A673 (cell line): Measurements from ENCODE around the gene LCE2A. TPM values are rescaled to one million over a fixed set of nuclear protein-coding genes. Genes with fewer than 3 reads are reported as not detected.

Experiments
- BruUV-seq: library from RNA; stranded (reverse); fragments of 400-500 nt; replicated peaks from 2 replicates; lab custom pipeline; 2021; lab: Mats Ljungman, UMichigan
- CTCF ChIA-PET: fragments of 300-600 bp; sonication (Branson Sonifier 250); formaldehyde crosslinking; loops from one replicate; lab custom pipeline; 2022; ENCODE audit warnings: antibody characterized with exemption; lab: Charles Lee
- POLR2A ChIA-PET: fragments of 300-600 bp; sonication (Branson Sonifier 250); formaldehyde crosslinking; loops from one replicate; lab custom pipeline; 2022; ENCODE audit warnings: antibody characterized with exemption; ENCODE audit not compliant: low non-redundant PET; lab: Charles Lee
- DNase-seq: peaks from one replicate; pipeline ENCODE4 v3.0.0-alpha.2; 2015; ENCODE audit warnings: low spot score
- H3K27ac ChIP-seq: fragments of 200-600 bp; sonication (generic); 2 replicates; pipeline ENCODE4 v1.5.1; 2016; ENCODE audit warnings: mixed run types, low read depth, mild to moderate bottlenecking, mixed read lengths, antibody characterized with exemption, low read length; ENCODE audit not compliant: poor library complexity, severe bottlenecking
- H3K27me3 ChIP-seq: fragments of 200-600 bp; sonication (generic); replicated peaks from 2 replicates; pipeline ENCODE4 v1.6.1; 2017; ENCODE audit warnings: mixed run types, low read depth, mild to moderate bottlenecking, mixed read lengths, antibody characterized with exemption, low read length; ENCODE audit not compliant: insufficient read depth, poor library complexity
- H3K36me3 ChIP-seq: fragments of 200-600 bp; sonication (generic); 2 replicates; pipeline ENCODE4 v1.6.1; 2016; ENCODE audit warnings: mixed run types, mild to moderate bottlenecking, mixed read lengths, antibody characterized with exemption, low read length; ENCODE audit not compliant: insufficient read depth, poor library complexity, severe bottlenecking
- H3K4me1 ChIP-seq: fragments of 200-600 bp; sonication (generic); 2 replicates; pipeline ENCODE4 v1.6.1; 2017; ENCODE audit warnings: mixed run types, mild to moderate bottlenecking, mixed read lengths, antibody characterized with exemption, low read length; ENCODE audit not compliant: insufficient read depth, poor library complexity, severe bottlenecking
- H3K4me3 ChIP-seq: fragments of 200-600 bp; sonication (generic); 2 replicates; pipeline ENCODE4 v1.5.1; 2016; ENCODE audit warnings: low read depth, mixed run types, mild to moderate bottlenecking, mixed read lengths, low read length; ENCODE audit not compliant: poor library complexity, severe bottlenecking
- H3K9me3 ChIP-seq: fragments of 200-600 bp; sonication (generic); 2 replicates; pipeline ENCODE4 v1.6.1; 2016; ENCODE audit warnings: mixed run types, low read depth, mild to moderate bottlenecking, mixed read lengths, antibody characterized with exemption, low read length; ENCODE audit not compliant: poor library complexity, severe bottlenecking
- CTCF ChIP-seq: fragments of 300-800, 200-600 bp; sonication (generic); conservative IDR thresholded peaks from 2 replicates; pipeline ENCODE4 v1.5.1; 2017; ENCODE audit warnings: low read depth, mild to moderate bottlenecking, antibody characterized with exemption, low read length, moderate library complexity, mixed read lengths
- EZH2 ChIP-seq: fragments of 200-600 bp; sonication (generic); IDR thresholded peaks from 2 replicates; pipeline ENCODE4 v1.6.1; 2017; ENCODE audit warnings: borderline replicate concordance, low read depth, mild to moderate bottlenecking, mixed read lengths, antibody characterized with exemption, low read length; ENCODE audit not compliant: poor library complexity, severe bottlenecking
- intact Hi-C: fragments of 100-400 bp; cut with micrococcal nuclease; formaldehyde crosslinking; loops from one replicate; pipeline ENCODE4 v1.10.0; 2022; ENCODE audit not compliant: unreplicated experiment
- total RNA-seq: library from RNA; stranded (reverse); gene quantifications from 2 replicates; pipeline ENCODE4 v1.2.3, GENCODE V29; 2021

Gene LCE2A
- total RNA-seq, 1 experiment from 2014 or later, result not detected

GRCh38 chr1:152739841-152740240 lies 41.7 kb downstream of the LCE2A start:
- ChIA-PET CTCF (no interaction called here), POLR2A (no interaction called here)
- no peak overlapping the region for H3K27ac ChIP-seq
- no peaks in the 10 kb centered on the region for H3K36me3 ChIP-seq
- TF ChIP-seq CTCF (no peak), EZH2 (no peak)
- H3K4me1 ChIP-seq, result no peaks in the 10 kb centered on the region
- intact Hi-C loops, result no loop called here
- no peaks in the 10 kb centered on the region for H3K9me3 ChIP-seq
- peaks cover 5% of the 10 kb centered on the region for H3K27me3 ChIP-seq
- DNase-seq, result peak; percentile 18
- BruUV-seq, result no TSS peak
- H3K4me3 ChIP-seq, result no peak overlapping the region

- peaks cover 5% of the 10 kb centered on the region for H3K27me3 ChIP-seq
- POLR2A ChIA-PET, result no interaction called here
- no peaks in the 10 kb centered on the region for H3K4me1 ChIP-seq
- BruUV-seq, result no TSS peak
- no peak for DNase-seq
- no peaks in the 10 kb centered on the region for H3K9me3 ChIP-seq
- CTCF ChIA-PET, result no interaction called here
- no peaks in the 10 kb centered on the region for H3K36me3 ChIP-seq
- TF ChIP-seq CTCF, result no peak
- no peak for TF ChIP-seq EZH2
- no peak overlapping the region for H3K27ac ChIP-seq
- no peak overlapping the region for H3K4me3 ChIP-seq
- intact Hi-C loops, result no loop called here
Observed at GRCh38 chr1:152741656-152742055, 43.5 kb downstream of the LCE2A start.

GRCh38 chr1:152743371-152744145 lies 45.4 kb downstream of the LCE2A start:
- TF ChIP-seq CTCF (no peak), EZH2 (no peak)
- ChIA-PET CTCF (no interaction called here), POLR2A (no interaction called here)
- intact Hi-C loops, result no loop called here
- DNase-seq, result no peak
- Histone ChIP-seq H3K4me3 (no peak overlapping the region), H3K9me3 (no peaks in the 10 kb centered on the region), H3K27ac (no peak overlapping the region), H3K36me3 (no peaks in the 10 kb centered on the region), H3K27me3 (peaks cover 9% of the 10 kb centered on the region), H3K4me1 (no peaks in the 10 kb centered on the region)
- BruUV-seq, result no TSS peak
